HepG2 (cell line): ENCODE results near the gene ATP9A. TPM values are rescaled to one million over a fixed set of nuclear protein-coding genes. Genes with fewer than 3 reads are reported as not detected.
A peak's percentile ranks its signal among the peaks of the same experiment; 100 is the strongest.

Experiments used
- CENPX ChIP-seq: sonication (generic); formaldehyde crosslinking; IDR thresholded peaks from 2 replicates; pipeline ENCODE4 v1.9.0; 2021; ENCODE audit warnings: mild to moderate bottlenecking, missing genetic modification reagents, moderate library complexity
- GFI1 ChIP-seq: sonication (generic); formaldehyde crosslinking; IDR thresholded peaks from 2 replicates; pipeline ENCODE4 v1.5.0; 2020; ENCODE audit warnings: missing genetic modification reagents, mild to moderate bottlenecking, borderline replicate concordance
- GPN1 ChIP-seq: sonication (generic); formaldehyde crosslinking; IDR thresholded peaks from 2 replicates; pipeline ENCODE4 v1.5.1; 2020; ENCODE audit warnings: missing genetic modification reagents, borderline replicate concordance
- IKZF1 ChIP-seq: fragments of 450-650 bp; IDR thresholded peaks from 2 replicates; pipeline ENCODE4 v1.7.1; 2016
- JUNB ChIP-seq: sonication (generic); formaldehyde crosslinking; IDR thresholded peaks from 2 replicates; pipeline ENCODE4 v1.8.0; 2022; ENCODE audit warnings: missing genetic modification reagents, mild to moderate bottlenecking, borderline replicate concordance
- MED1 ChIP-seq: sonication (generic); formaldehyde crosslinking; IDR thresholded peaks from 2 replicates; pipeline ENCODE4 v1.4.0; 2020; ENCODE audit warnings: missing genetic modification reagents
- SAFB2 ChIP-seq: sonication (generic); formaldehyde crosslinking; IDR thresholded peaks from 2 replicates; pipeline ENCODE4 v1.5.1; 2020; ENCODE audit warnings: missing genetic modification reagents, low read depth, mild to moderate bottlenecking, borderline replicate concordance
- SIX1 ChIP-seq: sonication (generic); formaldehyde crosslinking; IDR thresholded peaks from 2 replicates; pipeline ENCODE4 v1.4.0; 2020; ENCODE audit warnings: missing genetic modification reagents, borderline replicate concordance
- SP140L ChIP-seq: sonication (generic); formaldehyde crosslinking; IDR thresholded peaks from 2 replicates; pipeline ENCODE4 v1.4.0; 2020; ENCODE audit warnings: missing genetic modification reagents, borderline replicate concordance
- ZNF337 ChIP-seq: sonication (generic); formaldehyde crosslinking; IDR thresholded peaks from 2 replicates; pipeline ENCODE4 v1.5.1; 2020; ENCODE audit warnings: missing genetic modification reagents, low read depth, mild to moderate bottlenecking, borderline replicate concordance
- ZNF543 ChIP-seq: sonication (generic); formaldehyde crosslinking; IDR thresholded peaks from 2 replicates; pipeline ENCODE4 v1.4.0; 2020; ENCODE audit warnings: mild to moderate bottlenecking, missing genetic modification reagents
- ZNF672 ChIP-seq: sonication (generic); formaldehyde crosslinking; IDR thresholded peaks from 2 replicates; pipeline ENCODE4 v1.8.1; 2022; ENCODE audit warnings: missing genetic modification reagents
- polyA plus RNA-seq, 8 experiments: library from polyadenylated mRNA; depleted of rRNA in 3 of 8; stranded (reverse) in 7 of 8; unstranded in 1 of 8; fragments of >200 nt; fragmentation: Illumina TruSeq in 4 of 8; extraction: Trizol in 4 of 8; gene quantifications; 2 replicates each; pipeline versions ENCODE4 v1.2.1 to v1.2.3, GENCODE V29; 2011 to 2016; ENCODE audit warnings: low read depth in 4 of 8, missing spikeins in 1 of 8, mixed read lengths in 1 of 8; ENCODE audit not compliant: insufficient read depth in 1 of 8
- total RNA-seq, 5 experiments: library from RNA; depleted of rRNA; stranded (reverse); fragments of >200 nt; fragmentation: Illumina TruSeq; extraction: Trizol; gene quantifications; 2 replicates each; pipeline ENCODE4 v1.2.3, GENCODE V29; 2016; ENCODE audit warnings: low read depth in 1 of 5
- TF ChIP-seq, protein P1 (sequence below): sonication (generic); formaldehyde crosslinking; IDR thresholded peaks from 2 replicates; pipeline ENCODE4 v1.4.0; 2020; ENCODE audit warnings: missing genetic modification reagents
- TF ChIP-seq, protein P2 (sequence below): sonication (generic); formaldehyde crosslinking; IDR thresholded peaks from 2 replicates; pipeline ENCODE4 v1.5.0; 2020; ENCODE audit warnings: missing genetic modification reagents
- TF ChIP-seq, protein P3 (sequence below): IDR thresholded peaks from 2 replicates; pipeline ENCODE4 v1.6.1; 2016
- TF ChIP-seq, protein P4 (sequence below): sonication (generic); formaldehyde crosslinking; IDR thresholded peaks from 2 replicates; pipeline ENCODE4 v1.9.0; 2021; ENCODE audit warnings: missing genetic modification reagents, borderline replicate concordance
- TF ChIP-seq, protein P5 (sequence below): IDR thresholded peaks from 2 replicates; pipeline ENCODE4 v1.6.1; 2016; ENCODE audit warnings: missing genetic modification reagents, missing compliant biosample characterization
- TF ChIP-seq, protein P6 (sequence below): sonication (generic); formaldehyde crosslinking; IDR thresholded peaks from 2 replicates; pipeline ENCODE4 v1.8.0; 2022; ENCODE audit warnings: mild to moderate bottlenecking, missing genetic modification reagents; ENCODE audit not compliant: insufficient replicate concordance

Gene ATP9A
- total and polyA plus RNA-seq, 2 of the 13 experiments (the other 11 are each of a cell fraction or from before 2014, with no cell fraction given) = 11.8 to 18.5 TPM

DNA sequence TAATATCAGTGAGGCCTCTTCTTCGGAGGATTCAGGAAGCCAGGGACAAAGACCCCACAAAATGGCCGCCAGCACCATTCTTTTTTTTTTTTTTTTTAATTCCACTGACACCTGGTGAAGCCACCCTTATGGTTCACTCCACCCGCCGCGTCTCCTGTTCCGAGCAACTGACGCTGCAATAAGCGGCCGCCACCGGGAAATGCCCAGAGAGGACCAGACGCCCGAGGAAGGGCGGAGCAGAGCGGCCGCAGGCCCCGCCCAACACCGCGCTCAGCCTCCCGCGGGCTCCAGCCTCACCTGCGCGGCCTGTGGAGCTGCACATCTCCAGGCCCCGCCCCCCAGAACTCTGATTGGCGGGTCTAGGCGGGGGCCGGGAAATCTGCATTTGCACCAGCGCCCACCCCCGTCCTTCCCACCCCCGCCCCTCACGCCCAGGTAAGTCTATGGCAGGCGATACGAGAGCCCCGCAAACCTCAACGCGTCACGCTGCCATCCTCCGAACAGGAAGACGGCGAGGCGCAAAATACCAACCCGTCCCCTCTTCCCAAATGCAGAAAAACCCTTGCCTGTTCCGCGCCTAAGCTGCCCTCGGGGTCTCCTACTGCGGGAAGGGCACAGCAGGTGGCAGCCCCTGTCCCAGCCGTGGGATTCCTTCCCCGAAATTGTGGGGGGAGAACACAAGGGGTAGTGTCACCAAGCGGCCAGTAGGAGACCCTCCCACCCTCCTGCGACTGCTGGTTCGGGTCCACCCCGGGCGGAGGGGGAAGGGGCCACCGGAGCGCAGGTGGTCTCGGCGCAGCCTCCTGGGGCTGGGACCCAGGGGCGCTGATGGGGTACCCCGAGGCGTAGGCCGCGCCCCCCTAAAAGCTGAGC is 960 bp downstream of the ATP9A start (continued):
- TF ChIP-seq, protein P1, sequence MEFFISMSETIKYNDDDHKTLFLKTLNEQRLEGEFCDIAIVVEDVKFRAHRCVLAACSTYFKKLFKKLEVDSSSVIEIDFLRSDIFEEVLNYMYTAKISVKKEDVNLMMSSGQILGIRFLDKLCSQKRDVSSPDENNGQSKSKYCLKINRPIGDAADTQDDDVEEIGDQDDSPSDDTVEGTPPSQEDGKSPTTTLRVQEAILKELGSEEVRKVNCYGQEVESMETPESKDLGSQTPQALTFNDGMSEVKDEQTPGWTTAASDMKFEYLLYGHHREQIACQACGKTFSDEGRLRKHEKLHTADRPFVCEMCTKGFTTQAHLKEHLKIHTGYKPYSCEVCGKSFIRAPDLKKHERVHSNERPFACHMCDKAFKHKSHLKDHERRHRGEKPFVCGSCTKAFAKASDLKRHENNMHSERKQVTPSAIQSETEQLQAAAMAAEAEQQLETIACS (CRISPR knock-in tag) = no peak
- TF ChIP-seq JUNB (CRISPR knock-in tag) = no peak
- no peak for TF ChIP-seq ZNF672 (CRISPR knock-in tag)
- TF ChIP-seq GFI1 (CRISPR knock-in tag) = peak; percentile 52; the same call in 1 of the 2 replicates
- no peak for TF ChIP-seq ZNF543 (CRISPR knock-in tag)
- no peak for TF ChIP-seq SP140L (CRISPR knock-in tag)
- TF ChIP-seq ZNF337 (CRISPR knock-in tag) = no peak
- TF ChIP-seq, protein P2, sequence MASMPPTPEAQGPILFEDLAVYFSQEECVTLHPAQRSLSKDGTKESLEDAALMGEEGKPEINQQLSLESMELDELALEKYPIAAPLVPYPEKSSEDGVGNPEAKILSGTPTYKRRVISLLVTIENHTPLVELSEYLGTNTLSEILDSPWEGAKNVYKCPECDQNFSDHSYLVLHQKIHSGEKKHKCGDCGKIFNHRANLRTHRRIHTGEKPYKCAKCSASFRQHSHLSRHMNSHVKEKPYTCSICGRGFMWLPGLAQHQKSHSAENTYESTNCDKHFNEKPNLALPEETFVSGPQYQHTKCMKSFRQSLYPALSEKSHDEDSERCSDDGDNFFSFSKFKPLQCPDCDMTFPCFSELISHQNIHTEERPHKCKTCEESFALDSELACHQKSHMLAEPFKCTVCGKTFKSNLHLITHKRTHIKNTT (CRISPR knock-in tag) = no peak
- TF ChIP-seq MED1 (CRISPR knock-in tag) = peak; percentile 56
- TF ChIP-seq, protein P3, sequence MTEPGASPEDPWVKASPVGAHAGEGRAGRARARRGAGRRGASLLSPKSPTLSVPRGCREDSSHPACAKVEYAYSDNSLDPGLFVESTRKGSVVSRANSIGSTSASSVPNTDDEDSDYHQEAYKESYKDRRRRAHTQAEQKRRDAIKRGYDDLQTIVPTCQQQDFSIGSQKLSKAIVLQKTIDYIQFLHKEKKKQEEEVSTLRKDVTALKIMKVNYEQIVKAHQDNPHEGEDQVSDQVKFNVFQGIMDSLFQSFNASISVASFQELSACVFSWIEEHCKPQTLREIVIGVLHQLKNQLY (CRISPR knock-in tag) = 0 out of 2 replicates have a peak, but pooled peaks have one; percentile 39
- no peak for TF ChIP-seq CENPX
- no peak for TF ChIP-seq SAFB2 (CRISPR knock-in tag)
- TF ChIP-seq, protein P4, sequence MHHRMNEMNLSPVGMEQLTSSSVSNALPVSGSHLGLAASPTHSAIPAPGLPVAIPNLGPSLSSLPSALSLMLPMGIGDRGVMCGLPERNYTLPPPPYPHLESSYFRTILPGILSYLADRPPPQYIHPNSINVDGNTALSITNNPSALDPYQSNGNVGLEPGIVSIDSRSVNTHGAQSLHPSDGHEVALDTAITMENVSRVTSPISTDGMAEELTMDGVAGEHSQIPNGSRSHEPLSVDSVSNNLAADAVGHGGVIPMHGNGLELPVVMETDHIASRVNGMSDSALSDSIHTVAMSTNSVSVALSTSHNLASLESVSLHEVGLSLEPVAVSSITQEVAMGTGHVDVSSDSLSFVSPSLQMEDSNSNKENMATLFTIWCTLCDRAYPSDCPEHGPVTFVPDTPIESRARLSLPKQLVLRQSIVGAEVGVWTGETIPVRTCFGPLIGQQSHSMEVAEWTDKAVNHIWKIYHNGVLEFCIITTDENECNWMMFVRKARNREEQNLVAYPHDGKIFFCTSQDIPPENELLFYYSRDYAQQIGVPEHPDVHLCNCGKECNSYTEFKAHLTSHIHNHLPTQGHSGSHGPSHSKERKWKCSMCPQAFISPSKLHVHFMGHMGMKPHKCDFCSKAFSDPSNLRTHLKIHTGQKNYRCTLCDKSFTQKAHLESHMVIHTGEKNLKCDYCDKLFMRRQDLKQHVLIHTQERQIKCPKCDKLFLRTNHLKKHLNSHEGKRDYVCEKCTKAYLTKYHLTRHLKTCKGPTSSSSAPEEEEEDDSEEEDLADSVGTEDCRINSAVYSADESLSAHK (CRISPR knock-in tag) = no peak
- TF ChIP-seq IKZF1 = no peak
- TF ChIP-seq, protein P5, sequence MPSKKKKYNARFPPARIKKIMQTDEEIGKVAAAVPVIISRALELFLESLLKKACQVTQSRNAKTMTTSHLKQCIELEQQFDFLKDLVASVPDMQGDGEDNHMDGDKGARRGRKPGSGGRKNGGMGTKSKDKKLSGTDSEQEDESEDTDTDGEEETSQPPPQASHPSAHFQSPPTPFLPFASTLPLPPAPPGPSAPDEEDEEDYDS (CRISPR knock-in tag) = peak; percentile 68
- no peak for TF ChIP-seq SIX1
- TF ChIP-seq, protein P6, sequence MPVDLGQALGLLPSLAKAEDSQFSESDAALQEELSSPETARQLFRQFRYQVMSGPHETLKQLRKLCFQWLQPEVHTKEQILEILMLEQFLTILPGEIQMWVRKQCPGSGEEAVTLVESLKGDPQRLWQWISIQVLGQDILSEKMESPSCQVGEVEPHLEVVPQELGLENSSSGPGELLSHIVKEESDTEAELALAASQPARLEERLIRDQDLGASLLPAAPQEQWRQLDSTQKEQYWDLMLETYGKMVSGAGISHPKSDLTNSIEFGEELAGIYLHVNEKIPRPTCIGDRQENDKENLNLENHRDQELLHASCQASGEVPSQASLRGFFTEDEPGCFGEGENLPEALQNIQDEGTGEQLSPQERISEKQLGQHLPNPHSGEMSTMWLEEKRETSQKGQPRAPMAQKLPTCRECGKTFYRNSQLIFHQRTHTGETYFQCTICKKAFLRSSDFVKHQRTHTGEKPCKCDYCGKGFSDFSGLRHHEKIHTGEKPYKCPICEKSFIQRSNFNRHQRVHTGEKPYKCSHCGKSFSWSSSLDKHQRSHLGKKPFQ (CRISPR knock-in tag) = peak; percentile 49
- TF ChIP-seq GPN1 (CRISPR knock-in tag) = no peak
